NCI-H510A (cell line): ENCODE results near the gene SPINK13.
"Not testable (repeated sequence)": the region's sequence is repeated elsewhere in the genome, so short reads cannot be mapped to it uniquely, and the experiment has no call there.

Source experiments
- DNase-seq: peaks from one replicate; lab custom pipeline; 2025; lab: John Stamatoyannopoulos, UW

Gene SPINK13

GRCh38 chr5:148312153-148312552 is 43.6 kb downstream of the SPINK13 start, which contains the start of gene SPINK7:
SPINK7 (plus strand) TSS chr5:148312423; CDS start chr5:148312484, 61 bp downstream.
- no peak for DNase-seq

GRCh38 chr5:148314187-148314586 is 45.6 kb downstream of the SPINK13 start:
- no peak for DNase-seq

- DNase-seq = no peak
Observed at GRCh38 chr5:148314731-148315130, 46.1 kb downstream of the SPINK13 start.

- not testable (repeated sequence) for DNase-seq
Observed at GRCh38 chr5:148320011-148320963, 51.7 kb downstream of the SPINK13 start.

- DNase-seq = no peak
Observed at GRCh38 chr5:148333262-148333849, 64.8 kb downstream of the SPINK13 start.

- DNase-seq = no peak
Observed at GRCh38 chr5:148335259-148335658, 66.7 kb downstream of the SPINK13 start, which contains the start of gene SPINK9. SPINK9 (plus strand) TSS chr5:148335559; CDS start chr5:148335614, 55 bp downstream.
